ENCODE results near the gene TMEM120B. TPM values are rescaled to one million over a fixed set of nuclear protein-coding genes. Genes with fewer than 3 reads are reported as not detected.

TMEM120B gene
- total RNA-seq, 3 donors from 2014 or later, result 5.4 to 8.2 (median 6.1) TPM

DNA sequence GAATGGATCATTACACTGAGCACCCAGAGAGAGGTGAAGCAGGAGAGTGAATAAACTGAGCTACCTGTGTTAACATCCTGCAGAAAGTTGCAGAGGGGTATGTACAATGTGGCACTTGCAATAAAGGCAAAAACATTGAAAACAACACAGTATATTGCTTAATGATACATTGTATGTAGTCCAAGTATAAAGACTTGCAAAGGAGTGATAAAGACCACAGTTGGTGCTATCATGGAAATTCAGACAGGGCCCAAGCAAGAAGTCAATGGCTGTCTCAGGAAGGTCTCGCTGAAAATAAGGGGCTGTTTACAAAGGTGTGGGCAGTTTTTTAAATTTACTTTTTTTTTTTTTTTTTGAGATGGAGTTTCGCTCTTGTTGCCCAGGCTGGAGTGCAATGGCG is 10.0 kb downstream of the TMEM120B start:
- Histone ChIP-seq H3K27me3 (no peaks in the 10 kb centered on the region), H3K36me3 (no peaks in the 10 kb centered on the region), H3K9me3 (no peaks in the 10 kb centered on the region), H3K4me3 (no peak overlapping the region), H3K4me1 (no peaks in the 10 kb centered on the region), H3K27ac (no peak overlapping the region)
- TF ChIP-seq, protein P1, sequence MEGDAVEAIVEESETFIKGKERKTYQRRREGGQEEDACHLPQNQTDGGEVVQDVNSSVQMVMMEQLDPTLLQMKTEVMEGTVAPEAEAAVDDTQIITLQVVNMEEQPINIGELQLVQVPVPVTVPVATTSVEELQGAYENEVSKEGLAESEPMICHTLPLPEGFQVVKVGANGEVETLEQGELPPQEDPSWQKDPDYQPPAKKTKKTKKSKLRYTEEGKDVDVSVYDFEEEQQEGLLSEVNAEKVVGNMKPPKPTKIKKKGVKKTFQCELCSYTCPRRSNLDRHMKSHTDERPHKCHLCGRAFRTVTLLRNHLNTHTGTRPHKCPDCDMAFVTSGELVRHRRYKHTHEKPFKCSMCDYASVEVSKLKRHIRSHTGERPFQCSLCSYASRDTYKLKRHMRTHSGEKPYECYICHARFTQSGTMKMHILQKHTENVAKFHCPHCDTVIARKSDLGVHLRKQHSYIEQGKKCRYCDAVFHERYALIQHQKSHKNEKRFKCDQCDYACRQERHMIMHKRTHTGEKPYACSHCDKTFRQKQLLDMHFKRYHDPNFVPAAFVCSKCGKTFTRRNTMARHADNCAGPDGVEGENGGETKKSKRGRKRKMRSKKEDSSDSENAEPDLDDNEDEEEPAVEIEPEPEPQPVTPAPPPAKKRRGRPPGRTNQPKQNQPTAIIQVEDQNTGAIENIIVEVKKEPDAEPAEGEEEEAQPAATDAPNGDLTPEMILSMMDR (IDR thresholded peaks at IDR 0.05), result no peak
- no peak for TF ChIP-seq POLR2A (IDR thresholded peaks at IDR 0.05)
- TF ChIP-seq POLR2AphosphoS5 (IDR thresholded peaks at IDR 0.05), result no peak
- DNase-seq (ENCODE audit: low spot score in 2 of 2), result no peak
- intact Hi-C loops (cut with DNase I; ENCODE audit: low total_unique reads), result no loop called here

DNA sequence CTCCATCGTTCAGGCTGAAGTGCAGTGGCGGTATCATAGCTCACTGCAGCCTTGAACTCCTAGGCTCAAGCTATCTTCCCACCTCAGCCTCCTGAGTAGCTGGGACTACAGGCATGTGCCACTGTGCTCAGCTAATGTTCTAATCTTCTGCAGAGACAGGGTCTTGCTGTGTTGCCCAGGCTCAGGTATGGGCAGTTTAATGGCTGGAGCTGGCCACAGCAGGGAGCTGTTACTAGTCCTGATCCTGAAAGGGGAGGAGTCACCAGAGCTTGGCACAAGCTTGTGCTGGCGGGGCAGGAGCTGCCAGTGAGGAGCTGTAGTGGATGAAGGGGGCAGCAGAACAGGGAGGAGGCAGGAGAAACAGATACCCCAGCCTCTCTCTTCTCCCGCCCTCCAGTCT is 10.6 kb downstream of the TMEM120B start:
- Histone ChIP-seq H3K9me3 (no peaks in the 10 kb centered on the region), H3K4me1 (no peaks in the 10 kb centered on the region), H3K27ac (no peak overlapping the region), H3K36me3 (no peaks in the 10 kb centered on the region), H3K4me3 (no peak overlapping the region), H3K27me3 (no peaks in the 10 kb centered on the region)
- TF ChIP-seq, protein P1 (IDR thresholded peaks at IDR 0.05), result no peak
- TF ChIP-seq POLR2A (IDR thresholded peaks at IDR 0.05), result no peak
- TF ChIP-seq POLR2AphosphoS5 (IDR thresholded peaks at IDR 0.05), result no peak
- intact Hi-C loops (cut with DNase I; ENCODE audit: low total_unique reads), result no loop called here
- no peak for DNase-seq (ENCODE audit: low spot score in 2 of 2)

DNA sequence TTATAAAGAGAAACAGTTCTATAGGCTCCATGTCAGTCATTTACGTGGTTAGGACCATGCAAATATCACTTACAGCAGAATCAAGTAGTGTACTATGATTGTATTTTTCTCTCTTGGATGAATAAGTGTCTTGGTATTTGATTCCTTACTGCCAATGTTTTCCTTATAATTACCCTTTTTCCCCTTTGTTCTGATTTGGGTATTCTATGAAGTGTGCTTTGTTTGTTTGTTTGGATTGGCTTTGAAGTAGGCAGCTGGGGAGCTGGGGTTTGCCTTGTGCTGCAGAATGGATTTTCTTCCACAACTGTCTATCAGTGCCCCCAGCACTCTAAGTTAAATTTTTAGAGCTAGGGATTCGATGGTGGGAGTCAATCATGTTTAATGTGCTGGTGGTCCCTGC is 12.4 kb downstream of the TMEM120B start:
- Histone ChIP-seq H3K4me1 (no peaks in the 10 kb centered on the region), H3K27ac (no peak overlapping the region), H3K4me3 (no peak overlapping the region), H3K9me3 (no peaks in the 10 kb centered on the region), H3K36me3 (no peaks in the 10 kb centered on the region), H3K27me3 (no peaks in the 10 kb centered on the region)
- intact Hi-C loops (cut with DNase I; ENCODE audit: low total_unique reads), result no loop called here
- TF ChIP-seq POLR2A (IDR thresholded peaks at IDR 0.05) (no peak), POLR2AphosphoS5 (IDR thresholded peaks at IDR 0.05) (no peak)
- TF ChIP-seq, protein P1 (IDR thresholded peaks at IDR 0.05), result no peak
- DNase-seq (ENCODE audit: low spot score in 2 of 2), result no peak

DNA sequence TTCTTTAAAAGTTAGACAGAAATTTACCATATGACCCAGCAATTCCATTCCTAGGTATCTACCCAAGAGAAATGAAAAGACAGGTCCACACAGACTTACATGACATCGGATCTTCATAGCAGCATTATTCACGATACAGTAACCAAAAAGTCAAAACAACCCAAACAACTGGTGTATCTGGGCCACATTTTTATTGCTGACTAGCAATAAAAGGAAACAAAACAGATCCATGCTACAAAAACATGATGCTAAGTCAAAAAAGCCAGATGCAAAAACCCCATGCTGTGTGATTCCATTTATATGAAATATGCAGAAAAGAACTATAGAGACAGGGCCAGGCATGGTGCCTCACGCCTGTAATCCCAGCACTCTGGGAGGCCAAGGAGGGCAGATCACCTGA is 12.9 kb downstream of the TMEM120B start:
- intact Hi-C loops (cut with DNase I; ENCODE audit: low total_unique reads), result no loop called here
- Histone ChIP-seq H3K27ac (no peak overlapping the region), H3K36me3 (no peaks in the 10 kb centered on the region), H3K27me3 (no peaks in the 10 kb centered on the region), H3K4me1 (no peaks in the 10 kb centered on the region), H3K4me3 (no peak overlapping the region), H3K9me3 (no peaks in the 10 kb centered on the region)
- no peak for DNase-seq (ENCODE audit: low spot score in 2 of 2)
- TF ChIP-seq, protein P1 (IDR thresholded peaks at IDR 0.05), result no peak
- no peak for TF ChIP-seq POLR2A (IDR thresholded peaks at IDR 0.05)
- TF ChIP-seq POLR2AphosphoS5 (IDR thresholded peaks at IDR 0.05), result no peak

DNA sequence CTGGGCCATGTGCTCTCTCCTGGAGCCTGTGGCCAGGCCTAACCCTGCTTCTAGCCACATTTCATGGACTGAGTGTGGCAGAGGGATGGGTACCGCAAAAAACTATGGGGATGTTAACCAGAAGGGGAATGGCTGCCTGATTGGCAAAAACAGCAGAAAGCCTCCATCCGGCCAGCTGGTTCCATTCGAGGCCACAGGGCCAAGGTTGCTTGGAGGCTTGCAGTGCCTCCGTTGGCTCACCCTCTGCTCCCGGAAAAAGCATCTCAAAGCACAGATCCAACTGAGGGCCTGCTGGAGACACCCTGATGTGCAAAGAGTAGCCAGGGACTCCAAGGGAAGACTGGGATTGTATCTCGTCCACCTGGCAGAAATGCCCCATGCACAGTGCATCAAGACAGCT is 16.5 kb downstream of the TMEM120B start:
- Histone ChIP-seq H3K4me1 (no peaks in the 10 kb centered on the region), H3K9me3 (no peaks in the 10 kb centered on the region), H3K27me3 (no peaks in the 10 kb centered on the region), H3K27ac (no peak overlapping the region), H3K36me3 (no peaks in the 10 kb centered on the region), H3K4me3 (no peak overlapping the region)
- intact Hi-C loops (cut with DNase I; ENCODE audit: low total_unique reads), result no loop called here
- TF ChIP-seq POLR2AphosphoS5 (IDR thresholded peaks at IDR 0.05), result no peak
- TF ChIP-seq POLR2A (IDR thresholded peaks at IDR 0.05), result no peak
- TF ChIP-seq, protein P1 (IDR thresholded peaks at IDR 0.05), result no peak
- DNase-seq (ENCODE audit: low spot score in 2 of 2), result no peak

All from breast epithelium (tissue), 4 donors.